BLaER1 treated with 17β-estradiol and CSF1 and Interleukin-3, amounts not matched to agents 10 nM and 100 nM (cell line): ENCODE measurements around the gene TMEM117.

Experiments used
- H3K27ac ChIP-seq, 11 experiments: shearing (Covaris generic); formaldehyde crosslinking; 2 replicates each; pipeline ENCODE4 v1.8.1; 2022
- H3K27me3 ChIP-seq, 11 experiments: shearing (Covaris generic); formaldehyde crosslinking; 2 replicates each; pipeline ENCODE4 v1.8.1; 2022
- H3K36me3 ChIP-seq, 11 experiments: shearing (Covaris generic); formaldehyde crosslinking; 2 replicates each; pipeline ENCODE4 v1.8.1; 2022
- H3K4me1 ChIP-seq, 10 experiments: shearing (Covaris generic); formaldehyde crosslinking; 2 replicates each; pipeline ENCODE4 v1.8.1; 2022
- H3K4me2 ChIP-seq, 11 experiments: shearing (Covaris generic); formaldehyde crosslinking; 2 replicates each; pipeline ENCODE4 v1.8.1; 2022
- H3K4me3 ChIP-seq, 10 experiments: shearing (Covaris generic); formaldehyde crosslinking; 2 replicates each; pipeline ENCODE4 v1.8.1; 2022
- H3K9ac ChIP-seq, 11 experiments: shearing (Covaris generic); formaldehyde crosslinking; 2 replicates each; pipeline ENCODE4 v1.8.1; 2022
- H3K9me3 ChIP-seq, 11 experiments: shearing (Covaris generic); formaldehyde crosslinking; replicated peaks in 1 of 11; 2 replicates each; pipeline ENCODE4 v1.8.1; 2022
- H4K20me1 ChIP-seq, 11 experiments: shearing (Covaris generic); formaldehyde crosslinking; 2 replicates each; pipeline ENCODE4 v1.8.1; 2022
- Cebpa-rat ChIP-seq, 11 experiments: shearing (Covaris generic); IDR thresholded peaks; 2 replicates each; pipeline ENCODE4 v1.8.1; 2022

The TMEM117 gene

GRCh38 chr12:44307506-44308168 lies 471.8 kb downstream of the TMEM117 start:
- H4K20me1 ChIP-seq: no peaks in the 10 kb centered on the region
- no peak overlapping the region for H3K27ac ChIP-seq
- H3K36me3 ChIP-seq: peaks cover 0 to 13% (median 6%) of the 10 kb centered on the region in 11 experiments; a peak in 7 of 22 replicates
- H3K9me3 ChIP-seq: peaks cover 17 to 27% (median 22%) of the 10 kb centered on the region in 11 experiments
- no peak overlapping the region for H3K9ac ChIP-seq
- no peak overlapping the region for H3K4me2 ChIP-seq
- no peak overlapping the region for H3K4me3 ChIP-seq
- H3K27me3 ChIP-seq: no peaks in the 10 kb centered on the region
- no peak for TF ChIP-seq Cebpa-rat (IDR thresholded peaks at IDR 0.05)
- no peaks in the 10 kb centered on the region for H3K4me1 ChIP-seq

GRCh38 chr12:44313188-44313587 lies 477.3 kb downstream of the TMEM117 start:
- no peaks in the 10 kb centered on the region for H3K4me1 ChIP-seq
- H3K9ac ChIP-seq: no peak overlapping the region
- no peak overlapping the region for H3K4me3 ChIP-seq
- H3K27ac ChIP-seq: no peak overlapping the region
- no peaks in the 10 kb centered on the region for H4K20me1 ChIP-seq
- peaks cover 0 to 14% (median 8%) of the 10 kb centered on the region in 11 experiments; a peak in 15 of 22 replicates for H3K9me3 ChIP-seq
- no peak overlapping the region for H3K4me2 ChIP-seq
- no peak for TF ChIP-seq Cebpa-rat (IDR thresholded peaks at IDR 0.05)
- H3K27me3 ChIP-seq: no peaks in the 10 kb centered on the region
- peaks cover 0 to 4% (median 0%) of the 10 kb centered on the region in 11 experiments; a peak in 1 of 22 replicates for H3K36me3 ChIP-seq

- Histone ChIP-seq H3K9ac (no peak overlapping the region), H3K4me2 (no peak overlapping the region), H3K9me3 (peaks cover 0 to 14% (median 8%) of the 10 kb centered on the region in 11 experiments; a peak in 15 of 22 replicates), H3K27me3 (no peaks in the 10 kb centered on the region), H3K36me3 (peaks cover 0 to 4% (median 0%) of the 10 kb centered on the region in 11 experiments; a peak in 1 of 22 replicates), H4K20me1 (no peaks in the 10 kb centered on the region), H3K4me1 (no peaks in the 10 kb centered on the region), H3K27ac (no peak overlapping the region), H3K4me3 (no peak overlapping the region)
- TF ChIP-seq Cebpa-rat (IDR thresholded peaks at IDR 0.05): no peak
Observed at GRCh38 chr12:44314007-44314500, 478.2 kb downstream of the TMEM117 start.

GRCh38 chr12:44317651-44318126 lies 481.8 kb downstream of the TMEM117 start:
- Histone ChIP-seq H3K4me3 (no peak overlapping the region), H3K4me1 (no peaks in the 10 kb centered on the region), H3K27ac (no peak overlapping the region), H3K9ac (no peak overlapping the region), H3K9me3 (peaks cover 0 to 7% (median 1%) of the 10 kb centered on the region in 11 experiments; a peak in 9 of 22 replicates), H3K36me3 (no peaks in the 10 kb centered on the region), H4K20me1 (no peaks in the 10 kb centered on the region), H3K4me2 (no peak overlapping the region), H3K27me3 (no peaks in the 10 kb centered on the region)
- TF ChIP-seq Cebpa-rat (IDR thresholded peaks at IDR 0.05): no peak

- H3K9ac ChIP-seq: no peak overlapping the region
- H3K4me1 ChIP-seq: no peaks in the 10 kb centered on the region
- no peak overlapping the region for H3K27ac ChIP-seq
- H3K4me2 ChIP-seq: no peak overlapping the region
- TF ChIP-seq Cebpa-rat (IDR thresholded peaks at IDR 0.05): no peak
- H4K20me1 ChIP-seq: no peaks in the 10 kb centered on the region
- no peaks in the 10 kb centered on the region for H3K36me3 ChIP-seq
- no peaks in the 10 kb centered on the region for H3K27me3 ChIP-seq
- H3K4me3 ChIP-seq: no peak overlapping the region
- peaks cover 8 to 15% (median 11%) of the 10 kb centered on the region in 11 experiments; a peak in 21 of 22 replicates for H3K9me3 ChIP-seq
Observed at GRCh38 chr12:44331269-44331668, 495.4 kb downstream of the TMEM117 start.

GRCh38 chr12:44334347-44334746 lies 498.5 kb downstream of the TMEM117 start:
- Histone ChIP-seq H3K9ac (no peak overlapping the region), H3K27me3 (no peaks in the 10 kb centered on the region), H3K9me3 (peaks cover 8 to 15% (median 11%) of the 10 kb centered on the region in 11 experiments; a peak in 21 of 22 replicates), H3K4me2 (no peak overlapping the region), H3K4me3 (no peak overlapping the region), H3K4me1 (no peaks in the 10 kb centered on the region), H4K20me1 (no peaks in the 10 kb centered on the region), H3K36me3 (no peaks in the 10 kb centered on the region), H3K27ac (no peak overlapping the region)
- no peak for TF ChIP-seq Cebpa-rat (IDR thresholded peaks at IDR 0.05)

- Histone ChIP-seq H3K9ac (no peak overlapping the region), H3K27ac (no peak overlapping the region), H4K20me1 (no peaks in the 10 kb centered on the region), H3K36me3 (no peaks in the 10 kb centered on the region), H3K4me3 (no peak overlapping the region), H3K4me2 (no peak overlapping the region), H3K9me3 (peaks cover 8 to 15% (median 11%) of the 10 kb centered on the region in 11 experiments; a peak in 21 of 22 replicates), H3K4me1 (no peaks in the 10 kb centered on the region), H3K27me3 (no peaks in the 10 kb centered on the region)
- no peak for TF ChIP-seq Cebpa-rat (IDR thresholded peaks at IDR 0.05)
Observed at GRCh38 chr12:44335030-44335429, 499.1 kb downstream of the TMEM117 start.

GRCh38 chr12:44336577-44336976 lies 500.7 kb downstream of the TMEM117 start:
- Histone ChIP-seq H3K27ac (no peak overlapping the region), H4K20me1 (no peaks in the 10 kb centered on the region), H3K9ac (no peak overlapping the region), H3K4me2 (no peak overlapping the region), H3K27me3 (no peaks in the 10 kb centered on the region), H3K4me1 (no peaks in the 10 kb centered on the region), H3K36me3 (no peaks in the 10 kb centered on the region), H3K9me3 (peaks cover 8 to 15% (median 11%) of the 10 kb centered on the region in 11 experiments; a peak in 21 of 22 replicates), H3K4me3 (no peak overlapping the region)
- TF ChIP-seq Cebpa-rat (IDR thresholded peaks at IDR 0.05): no peak

GRCh38 chr12:44342371-44342770 lies 506.5 kb downstream of the TMEM117 start:
- H3K4me2 ChIP-seq: no peak overlapping the region
- no peaks in the 10 kb centered on the region for H3K4me1 ChIP-seq
- no peaks in the 10 kb centered on the region for H3K9me3 ChIP-seq
- H3K4me3 ChIP-seq: no peak overlapping the region
- no peaks in the 10 kb centered on the region for H3K36me3 ChIP-seq
- no peaks in the 10 kb centered on the region for H4K20me1 ChIP-seq
- H3K27ac ChIP-seq: no peak overlapping the region
- H3K27me3 ChIP-seq: no peaks in the 10 kb centered on the region
- TF ChIP-seq Cebpa-rat (IDR thresholded peaks at IDR 0.05): no peak
- H3K9ac ChIP-seq: no peak overlapping the region

- Histone ChIP-seq H4K20me1 (no peaks in the 10 kb centered on the region), H3K4me3 (no peak overlapping the region), H3K27ac (no peak overlapping the region), H3K4me1 (no peaks in the 10 kb centered on the region), H3K4me2 (no peak overlapping the region), H3K9ac (no peak overlapping the region), H3K9me3 (no peaks in the 10 kb centered on the region), H3K27me3 (no peaks in the 10 kb centered on the region), H3K36me3 (no peaks in the 10 kb centered on the region)
- TF ChIP-seq Cebpa-rat (IDR thresholded peaks at IDR 0.05): no peak
Observed at GRCh38 chr12:44347145-44347544, 511.3 kb downstream of the TMEM117 start.
